HG02870 (cell line): ENCODE results near the gene NEURL1.
"Not testable (repeated sequence)": the region's sequence is repeated elsewhere in the genome, so short reads cannot be mapped to it uniquely, and the experiment has no call there.

ENCODE experiments used
- ATAC-seq: cut with Tn5 transposase; IDR thresholded peaks from one replicate; pipeline ENCODE4 v1.9.1; 2021; ENCODE audit warnings: mild to moderate bottlenecking, moderate library complexity; ENCODE audit not compliant: unreplicated experiment

NEURL1 gene

GRCh38 chr10:103492655-103493261 lies 747 bp upstream of the NEURL1 start:
- ATAC-seq = no peak

GRCh38 chr10:103493916-103494877 lies 692 bp downstream of the NEURL1 start:
- no peak for ATAC-seq

GRCh38 chr10:103495321-103495720 lies 1.8 kb downstream of the NEURL1 start:
- no peak for ATAC-seq

- no peak for ATAC-seq
Measured at GRCh38 chr10:103497161-103497915, 3.8 kb downstream of the NEURL1 start.

- no peak for ATAC-seq
Measured at GRCh38 chr10:103498936-103499638, 5.6 kb downstream of the NEURL1 start.

- ATAC-seq = no peak
Measured at GRCh38 chr10:103499881-103500280, 6.4 kb downstream of the NEURL1 start.

- no peak for ATAC-seq
Measured at GRCh38 chr10:103500481-103500880, 7.0 kb downstream of the NEURL1 start.

- no peak for ATAC-seq
Measured at GRCh38 chr10:103501186-103501585, 7.7 kb downstream of the NEURL1 start.

- no peak for ATAC-seq
Measured at GRCh38 chr10:103502849-103503660, 9.6 kb downstream of the NEURL1 start.

GRCh38 chr10:103503777-103504176 lies 10.3 kb downstream of the NEURL1 start:
- ATAC-seq = not testable (repeated sequence)

GRCh38 chr10:103504181-103504783 lies 10.8 kb downstream of the NEURL1 start:
- no peak for ATAC-seq

GRCh38 chr10:103506061-103506460 lies 12.6 kb downstream of the NEURL1 start:
- ATAC-seq = no peak

- no peak for ATAC-seq
Measured at GRCh38 chr10:103507235-103508191, 14.0 kb downstream of the NEURL1 start.

- no peak for ATAC-seq
Measured at GRCh38 chr10:103510046-103510685, 16.7 kb downstream of the NEURL1 start.

GRCh38 chr10:103510791-103511752 lies 17.6 kb downstream of the NEURL1 start:
- ATAC-seq = no peak

GRCh38 chr10:103512166-103512565 lies 18.7 kb downstream of the NEURL1 start:
- no peak for ATAC-seq
